Embryonic facial prominence (tissue), 1 donor: ENCODE data around the gene MRPL28.
"Not testable (repeated sequence)": the region's sequence is repeated elsewhere in the genome, so short reads cannot be mapped to it uniquely, and the experiment has no call there.

ENCODE experiments used
- DNase-seq: peaks from one replicate; pipeline ENCODE4 v3.0.0-alpha.2; 2016; ENCODE audit errors: extremely low spot score

The MRPL28 gene

GRCh38 chr16:373848-374615 lies 3.7 kb upstream of the MRPL28 start:
- DNase-seq, result no peak

- DNase-seq, result no peak
Observed at GRCh38 chr16:373020-373598, 2.8 kb upstream of the MRPL28 start.

GRCh38 chr16:372302-372983 lies 2.1 kb upstream of the MRPL28 start:
- DNase-seq, result no peak

- DNase-seq, result no peak
Observed at GRCh38 chr16:371515-372301, 1.4 kb upstream of the MRPL28 start.

- no peak for DNase-seq
Observed at GRCh38 chr16:370979-371514, 709 bp upstream of the MRPL28 start.

- no peak for DNase-seq
Observed at GRCh38 chr16:369866-370436, 387 bp downstream of the MRPL28 start.

GRCh38 chr16:369275-369865 lies 968 bp downstream of the MRPL28 start:
- no peak for DNase-seq

- DNase-seq, result no peak
Observed at GRCh38 chr16:368388-369158, 1.8 kb downstream of the MRPL28 start.

- DNase-seq, result no peak
Observed at GRCh38 chr16:367333-367903, 2.9 kb downstream of the MRPL28 start.

- no peak for DNase-seq
Observed at GRCh38 chr16:366476-366875, 3.9 kb downstream of the MRPL28 start.

GRCh38 chr16:364595-365491 lies 5.5 kb downstream of the MRPL28 start:
- DNase-seq, result no peak

- DNase-seq, result no peak
Observed at GRCh38 chr16:363766-364490, 6.4 kb downstream of the MRPL28 start.

GRCh38 chr16:363110-363765 lies 7.1 kb downstream of the MRPL28 start:
- DNase-seq, result no peak

GRCh38 chr16:362702-362999 lies 7.7 kb downstream of the MRPL28 start:
- DNase-seq, result not testable (repeated sequence)

- no peak for DNase-seq
Observed at GRCh38 chr16:361872-362701, 8.3 kb downstream of the MRPL28 start.

- peak; percentile 0 for DNase-seq
Observed at GRCh38 chr16:361341-361871, 8.9 kb downstream of the MRPL28 start.
